ENCODE measurements around the gene TMEM8B. TPM values are rescaled to one million over a fixed set of nuclear protein-coding genes. Genes with fewer than 3 reads are reported as not detected.

The TMEM8B gene
- total and polyA plus RNA-seq, 2 of the 8 experiments (the other 6 are each of a cell fraction or from before 2014, with no cell fraction given), result 7.5 to 10.4 TPM

DNA sequence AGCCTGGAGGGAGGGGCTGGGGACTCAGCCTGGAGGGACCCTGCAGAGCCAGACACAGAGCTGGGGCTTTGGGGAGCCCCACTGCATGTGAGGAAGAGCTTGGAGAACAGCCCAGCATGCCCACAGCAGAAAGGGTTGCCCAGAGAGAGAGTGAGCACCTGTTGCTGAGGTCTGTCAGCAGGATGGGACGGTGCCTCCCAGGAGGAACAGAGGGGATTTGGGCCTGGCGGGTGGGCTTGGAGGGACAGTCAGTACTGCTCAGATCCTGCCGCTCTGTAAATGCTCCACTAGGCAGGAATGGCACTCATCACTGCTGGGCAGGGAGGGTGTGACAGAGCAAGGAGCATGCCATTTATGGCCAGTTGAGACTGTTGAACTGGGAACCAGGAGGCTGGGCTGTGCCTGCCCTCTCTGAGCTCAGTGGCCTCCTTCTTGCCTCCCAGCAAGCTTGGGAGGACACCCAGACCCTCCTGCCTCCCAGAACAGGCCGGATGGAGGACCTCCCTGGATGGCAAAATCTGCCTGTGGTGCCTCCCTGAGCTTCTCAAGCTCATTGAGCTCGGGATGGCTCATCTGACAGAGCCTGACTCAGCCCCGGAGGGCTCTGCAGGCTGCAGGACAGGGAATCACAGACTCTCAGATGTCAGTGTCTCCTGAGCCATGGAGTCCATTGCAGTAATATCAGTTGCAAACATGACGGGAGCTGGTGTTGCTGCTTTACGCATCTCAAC, 76.2 kb downstream of the TMEM8B start (continued):
- no peak for TF ChIP-seq KDM1A (IDR thresholded peaks at IDR 0.05; ENCODE audit: borderline replicate concordance, low read length)
- no peak for TF ChIP-seq SP2 (IDR thresholded peaks at IDR 0.05; ENCODE audit: low read length)
- no peak for TF ChIP-seq RFX5 (IDR thresholded peaks at IDR 0.05; ENCODE audit: borderline replicate concordance, low read depth, low read length)
